RPMI8226 (cell line): ENCODE data around the gene ARAP1.
"Not testable (repeated sequence)": the region's sequence is repeated elsewhere in the genome, so short reads cannot be mapped to it uniquely, and the experiment has no call there.

Experiments
- DNase-seq: peaks from one replicate; pipeline ENCODE4 v3.0.0-alpha.2; 2015

ARAP1 gene

DNA sequence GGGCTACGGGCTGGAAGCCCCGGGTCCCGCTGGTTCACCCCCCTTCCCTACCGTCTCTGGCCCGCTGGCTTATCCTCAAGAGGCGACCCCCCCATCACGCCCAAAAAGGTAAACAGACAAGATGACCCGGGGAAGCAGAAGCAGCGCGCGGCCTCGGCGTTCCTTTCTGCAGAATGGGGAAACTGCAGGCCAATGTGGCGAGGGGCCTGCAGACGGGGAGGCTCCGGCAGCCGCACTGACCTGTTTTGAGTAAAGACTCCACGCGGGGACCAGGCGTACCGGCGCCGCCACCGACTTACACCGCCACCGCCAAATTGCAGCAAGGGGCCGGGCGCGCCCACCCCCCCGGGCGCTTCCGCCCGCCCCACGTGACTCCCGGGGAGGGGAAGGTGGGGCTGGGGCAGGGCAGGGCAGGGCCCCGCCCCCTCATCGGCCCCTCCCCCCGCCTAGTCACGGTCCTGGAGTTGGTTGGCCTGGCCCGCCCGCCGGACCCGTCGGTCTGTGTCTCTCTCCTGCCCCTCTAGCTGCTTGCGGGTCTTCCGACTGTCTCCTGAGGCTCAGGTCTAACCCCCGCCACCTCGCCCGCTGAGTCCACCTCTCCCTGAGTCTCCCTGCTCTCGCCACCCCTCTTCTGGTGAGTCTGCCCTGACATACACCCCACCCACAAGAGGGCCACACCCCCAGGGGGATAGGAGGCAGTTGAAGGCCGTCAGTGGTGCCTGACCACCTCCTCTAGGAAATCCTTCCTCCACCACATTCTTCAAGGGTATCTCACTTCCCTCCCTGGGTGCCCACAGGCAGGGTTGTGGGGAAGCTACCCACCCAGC lies at the start of gene ARAP1:
Gene ARAP1 (minus strand): TSS at position 321 of the 827 bp plus-strand sequence. CDS start 25,280 bp downstream, outside the sequence.
- peak; percentile 76 for DNase-seq

DNA sequence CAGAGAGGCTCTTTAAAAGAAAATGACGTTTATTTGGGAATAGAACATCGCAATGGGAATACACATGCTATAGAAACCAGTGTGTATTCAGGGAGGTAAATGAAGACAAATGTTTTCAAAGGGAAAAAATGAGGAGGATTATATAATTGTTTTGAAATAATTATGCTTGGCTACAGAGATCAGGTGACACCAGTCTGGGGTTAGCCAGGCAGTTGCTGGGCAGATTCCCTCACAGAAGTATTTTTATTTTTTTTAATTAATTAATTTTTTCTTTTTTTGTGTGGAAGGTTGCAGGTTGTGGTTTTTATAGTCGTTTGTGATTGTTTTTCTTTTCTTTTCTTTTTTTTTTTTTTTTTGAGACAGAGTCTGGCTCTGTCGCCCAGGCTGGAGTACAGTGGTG lies 47.2 kb upstream of the ARAP1 start:
- no peak for DNase-seq

DNA sequence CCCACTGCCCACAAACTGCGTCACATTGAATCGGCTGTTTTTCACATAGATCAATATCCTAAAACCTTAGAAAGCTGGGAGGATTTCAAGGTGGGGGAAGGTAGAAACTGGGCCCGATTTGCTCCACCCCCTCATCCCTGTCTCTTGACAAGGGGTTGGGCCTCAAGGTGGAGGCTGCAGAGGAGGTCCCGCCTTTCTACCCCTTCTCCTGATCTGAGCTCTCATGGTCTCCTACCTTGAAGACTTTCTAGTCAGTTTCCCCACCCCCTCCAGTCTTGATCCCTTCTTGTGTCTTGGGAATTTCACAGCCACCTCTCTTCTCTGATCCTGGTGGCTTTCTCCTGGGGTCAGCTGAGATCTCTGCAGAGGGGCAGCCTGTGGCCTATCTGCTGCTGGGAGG lies 46.2 kb upstream of the ARAP1 start:
- no peak for DNase-seq

DNA sequence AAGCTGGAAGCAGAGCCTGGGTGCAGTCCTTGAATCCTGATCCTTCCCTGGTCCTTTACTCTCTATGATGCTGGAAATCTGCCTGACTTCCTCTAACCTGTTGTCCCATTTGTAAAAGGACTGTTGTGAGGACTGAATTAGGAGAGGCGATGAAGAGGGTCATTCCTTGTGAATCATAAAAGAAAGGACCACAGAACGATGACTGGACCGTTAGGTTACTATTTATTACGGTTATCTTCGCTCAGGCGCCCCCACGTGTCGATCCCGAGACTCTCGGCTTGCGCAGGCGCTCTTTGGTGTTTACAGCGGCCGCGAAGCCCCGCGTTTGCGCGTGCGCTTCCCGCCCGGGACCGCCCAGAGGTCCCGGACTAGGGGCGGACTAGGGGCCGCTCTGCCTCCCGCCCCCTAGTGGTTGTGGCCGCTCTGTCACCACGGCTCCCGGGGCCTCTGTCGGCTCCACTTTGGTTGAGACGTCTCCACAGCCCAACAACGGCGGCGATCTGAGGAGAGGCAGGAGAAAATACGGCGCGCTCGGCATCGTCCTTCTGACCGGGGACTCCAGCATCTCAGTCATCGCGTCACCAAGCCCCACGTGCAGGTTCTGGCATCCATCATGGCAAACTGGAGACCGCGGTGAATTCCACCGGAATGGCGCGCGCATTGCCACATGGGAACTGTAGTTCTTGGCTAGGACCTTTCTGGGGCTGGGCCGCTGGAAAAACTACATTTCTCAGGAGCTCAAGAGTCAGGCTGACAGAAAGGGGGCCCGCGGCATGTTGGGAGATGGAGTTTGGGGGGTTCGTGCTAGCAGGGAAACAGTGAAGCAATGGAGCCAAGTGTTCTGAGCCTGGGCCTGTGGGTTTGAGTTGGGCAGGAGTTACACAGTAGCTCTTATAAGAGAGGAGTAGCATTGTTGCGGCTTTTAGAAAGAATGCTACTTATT lies 41.5 kb upstream of the ARAP1 start, which contains the start of gene STARD10:
Gene STARD10 (minus strand): TSS at position 623 of the 943 bp plus-strand sequence. CDS start 12,866 bp downstream, outside the sequence.
- peak; percentile 96 for DNase-seq

DNA sequence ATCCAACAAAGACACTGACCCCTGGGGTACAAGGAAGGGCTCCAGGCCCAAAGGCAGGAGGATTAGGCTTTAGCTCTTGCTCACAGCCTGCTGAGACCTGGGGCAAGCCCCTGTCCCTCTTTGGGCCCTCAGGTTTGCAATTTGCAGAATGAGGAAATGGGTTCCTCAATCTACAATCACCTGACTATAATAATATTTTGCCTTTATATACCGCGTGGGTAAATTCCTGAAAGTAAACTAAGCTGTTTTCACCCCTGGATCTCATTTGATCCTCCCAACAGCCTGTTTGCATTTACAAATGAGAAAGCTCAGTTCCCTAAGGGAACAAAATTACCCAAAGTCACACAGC lies 40.8 kb upstream of the ARAP1 start:
- no peak for DNase-seq

DNA sequence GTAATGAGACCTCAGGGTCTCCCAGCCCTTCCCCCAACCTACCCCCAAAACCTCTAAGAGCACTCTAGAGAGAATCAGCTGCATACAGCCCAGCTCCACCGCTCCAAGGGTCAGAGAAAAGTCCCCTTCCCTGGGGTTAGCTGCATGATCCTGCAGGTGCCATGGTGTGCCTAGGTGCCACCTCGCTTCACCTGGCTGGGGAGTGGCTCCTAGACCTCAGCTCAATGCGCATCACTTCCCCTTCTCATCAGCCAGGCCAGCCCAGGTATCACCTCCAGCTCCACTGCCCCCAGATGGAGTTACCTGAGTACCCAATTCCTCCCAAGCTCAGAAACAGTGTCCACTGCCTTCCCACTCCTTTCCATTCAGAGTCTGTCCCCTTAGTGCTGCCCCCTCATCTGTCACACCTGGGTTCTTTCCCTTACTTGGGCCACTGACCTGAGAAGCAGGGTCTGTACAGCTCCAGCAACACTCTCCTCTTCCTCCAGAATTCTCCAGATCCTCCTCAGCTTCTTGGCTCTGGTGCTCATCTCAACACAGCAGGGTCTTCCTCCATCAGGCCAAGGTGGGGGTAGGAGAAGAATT lies 40.3 kb upstream of the ARAP1 start:
- DNase-seq = no peak

DNA sequence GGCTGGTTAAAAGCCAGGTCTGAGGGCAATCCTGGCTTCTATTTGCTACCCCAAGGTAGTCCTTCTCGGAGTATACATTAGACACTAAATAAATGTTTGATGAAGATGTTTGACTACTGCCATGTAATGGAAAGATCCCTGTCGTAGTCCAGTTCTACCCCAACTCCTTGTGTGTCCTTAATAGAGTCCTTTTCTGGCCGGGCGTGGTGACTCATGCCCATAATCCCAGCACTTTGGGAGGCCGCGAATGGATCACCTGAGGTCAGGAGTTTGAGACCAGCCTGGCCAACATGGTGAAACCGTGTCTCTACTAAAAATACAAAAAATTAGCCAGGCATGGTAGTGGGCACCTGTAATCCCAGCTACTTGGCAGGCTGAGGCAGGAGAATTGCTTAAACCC lies 39.0 kb upstream of the ARAP1 start:
- DNase-seq = not testable (repeated sequence)

DNA sequence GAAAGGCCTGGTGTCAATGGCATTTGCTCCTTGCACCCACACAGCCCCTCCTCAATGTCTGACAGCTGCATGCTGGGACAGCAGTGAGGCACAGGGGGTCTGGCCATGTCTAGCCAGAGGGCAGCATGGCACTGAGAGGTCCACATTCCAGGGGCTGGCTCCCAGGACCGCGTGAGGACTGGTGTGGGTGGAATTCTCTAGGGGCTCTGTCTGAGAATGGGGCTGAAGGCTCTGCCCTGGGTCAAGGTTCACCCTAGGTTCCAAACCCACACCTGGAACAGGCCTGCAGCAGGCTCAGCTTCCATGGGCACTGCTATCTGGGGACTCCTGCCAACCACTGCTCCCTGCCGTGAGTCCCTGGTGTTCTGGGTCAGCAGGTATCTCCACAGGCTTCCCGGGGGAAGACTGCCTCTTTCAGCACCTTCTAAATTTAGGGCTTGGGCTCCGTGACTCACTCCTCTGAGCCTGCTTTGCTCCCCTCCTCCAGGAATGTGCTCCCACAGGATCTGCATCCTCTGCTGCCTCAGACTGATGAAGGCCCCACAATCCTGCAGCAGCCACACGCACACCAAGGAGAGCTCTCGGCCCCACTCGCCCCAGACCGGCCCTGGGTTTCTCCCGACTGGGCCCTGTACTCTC lies 37.4 kb upstream of the ARAP1 start:
- no peak for DNase-seq

DNA sequence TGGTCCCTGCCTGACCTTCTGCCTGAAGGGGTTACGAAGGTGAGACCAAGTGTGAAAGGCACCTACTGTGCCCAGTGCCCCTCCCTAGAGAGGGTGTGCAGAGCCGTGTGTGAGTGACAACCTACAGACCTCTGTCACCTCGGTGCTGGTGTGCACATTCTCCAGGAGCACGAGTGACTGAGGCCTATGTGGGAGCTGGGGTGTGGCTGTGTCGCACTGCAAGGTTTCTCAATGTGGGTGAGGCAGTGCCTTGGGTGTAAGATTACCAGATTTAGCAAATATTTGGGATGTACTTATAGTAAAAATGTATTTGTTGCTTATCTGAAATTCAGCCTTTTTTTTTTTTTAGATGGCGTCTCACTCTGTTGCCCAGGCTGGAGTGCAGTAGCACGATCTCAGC lies 36.0 kb upstream of the ARAP1 start:
- no peak for DNase-seq

DNA sequence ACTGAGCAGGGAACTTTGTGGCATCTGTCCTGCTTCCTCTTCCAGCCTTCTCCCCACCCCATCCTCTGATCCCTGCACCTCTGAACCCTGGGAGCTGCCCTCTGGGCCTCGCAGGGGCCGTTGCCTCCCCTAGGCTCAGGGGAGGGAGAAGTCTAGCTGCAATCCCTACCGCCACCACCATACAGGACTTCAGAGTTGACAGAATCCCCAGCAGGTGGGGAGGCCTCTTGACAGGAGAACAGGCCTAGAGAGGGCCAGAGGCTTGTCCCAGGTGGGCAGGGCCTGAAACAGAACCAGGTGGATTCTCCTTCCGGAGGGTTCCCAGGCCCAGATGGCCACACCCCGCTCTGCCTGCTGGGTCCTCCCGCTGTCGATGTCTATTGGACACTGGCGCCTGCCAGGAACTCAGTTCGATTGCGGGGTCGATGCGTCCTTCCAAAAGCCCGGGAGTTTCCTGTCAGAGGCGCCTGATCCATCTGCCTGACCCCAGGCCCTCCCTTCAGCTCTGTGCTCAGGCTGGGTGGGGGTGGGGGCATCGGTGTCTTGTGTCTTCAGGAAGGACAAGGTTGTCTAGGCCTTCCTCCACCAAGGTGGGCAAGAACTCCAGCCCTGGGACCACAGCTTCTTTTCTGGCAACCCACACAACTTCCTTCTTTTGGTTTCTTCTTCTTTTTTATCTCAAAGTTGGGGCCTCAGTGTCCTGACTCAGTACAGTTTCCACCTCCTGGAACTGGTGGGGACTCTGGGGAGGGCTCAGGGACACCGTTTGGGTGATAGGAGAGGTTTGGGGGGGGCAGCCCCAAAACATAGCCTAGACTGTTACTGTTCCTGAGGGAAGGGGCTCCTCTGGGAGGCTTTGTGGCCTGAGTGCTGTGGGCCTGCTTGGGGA lies 35.3 kb upstream of the ARAP1 start:
- DNase-seq = peak; percentile 31

DNA sequence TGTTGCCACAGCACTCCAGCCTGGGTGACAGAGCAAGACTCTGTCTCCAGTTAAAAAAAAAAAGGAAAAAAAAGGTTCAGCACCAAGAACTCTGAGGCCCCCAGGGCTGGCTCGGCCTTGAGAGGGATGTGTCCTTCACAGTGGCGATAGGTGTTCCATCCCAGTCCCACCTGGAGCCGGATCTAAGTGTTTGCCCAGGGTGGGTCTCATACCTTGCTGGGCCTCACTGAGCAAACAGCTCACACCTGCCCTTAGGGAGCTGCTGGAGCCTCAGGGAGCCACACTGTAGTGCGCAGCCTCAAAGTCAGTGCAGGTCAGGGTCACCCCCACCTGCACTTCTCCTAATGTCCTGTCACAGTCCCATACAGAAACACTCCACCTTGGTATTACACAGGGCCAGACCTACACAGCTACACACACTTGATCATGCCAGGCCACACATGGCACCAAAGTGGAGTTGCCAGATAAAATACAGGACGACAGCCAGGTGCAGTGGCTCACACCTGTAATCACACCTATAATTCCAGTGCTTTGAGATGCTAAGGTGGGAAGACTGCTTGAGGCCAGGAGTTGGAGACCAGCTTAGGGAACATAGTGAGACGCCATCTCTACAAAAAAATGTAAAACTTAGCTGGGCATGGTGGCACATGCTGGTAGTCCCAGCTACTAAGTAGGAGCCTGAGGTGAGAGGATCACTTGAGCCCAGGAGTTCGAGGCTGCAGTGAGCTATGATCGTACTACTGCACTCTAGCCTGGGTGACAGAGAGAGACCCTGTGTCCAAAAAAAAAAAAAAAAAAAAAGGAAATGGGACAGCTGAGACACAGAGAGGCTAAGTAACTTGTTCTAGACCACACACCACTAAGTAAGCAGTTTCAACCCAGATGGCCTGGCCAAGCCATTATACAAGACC lies 34.4 kb upstream of the ARAP1 start:
- DNase-seq = no peak

DNA sequence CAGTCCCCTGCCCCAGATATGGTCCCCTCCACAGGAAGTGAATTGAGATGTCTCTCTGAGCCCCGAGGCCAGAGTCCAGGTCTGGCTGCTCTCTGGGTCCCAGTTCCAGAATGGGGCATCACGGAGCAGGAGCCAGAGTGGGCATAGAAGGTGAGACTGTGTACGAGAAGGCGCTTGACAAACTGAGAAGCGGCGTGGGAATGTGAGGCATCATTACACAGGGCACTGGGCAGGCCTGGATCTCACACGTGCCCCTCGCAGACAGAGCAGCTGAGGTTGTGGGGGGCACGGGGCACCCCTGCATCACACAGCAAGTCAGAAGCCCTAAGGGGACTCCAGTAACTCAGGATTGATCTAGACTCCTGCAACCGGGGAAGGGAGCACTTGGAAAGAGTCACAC lies 32.5 kb upstream of the ARAP1 start:
- DNase-seq = no peak

DNA sequence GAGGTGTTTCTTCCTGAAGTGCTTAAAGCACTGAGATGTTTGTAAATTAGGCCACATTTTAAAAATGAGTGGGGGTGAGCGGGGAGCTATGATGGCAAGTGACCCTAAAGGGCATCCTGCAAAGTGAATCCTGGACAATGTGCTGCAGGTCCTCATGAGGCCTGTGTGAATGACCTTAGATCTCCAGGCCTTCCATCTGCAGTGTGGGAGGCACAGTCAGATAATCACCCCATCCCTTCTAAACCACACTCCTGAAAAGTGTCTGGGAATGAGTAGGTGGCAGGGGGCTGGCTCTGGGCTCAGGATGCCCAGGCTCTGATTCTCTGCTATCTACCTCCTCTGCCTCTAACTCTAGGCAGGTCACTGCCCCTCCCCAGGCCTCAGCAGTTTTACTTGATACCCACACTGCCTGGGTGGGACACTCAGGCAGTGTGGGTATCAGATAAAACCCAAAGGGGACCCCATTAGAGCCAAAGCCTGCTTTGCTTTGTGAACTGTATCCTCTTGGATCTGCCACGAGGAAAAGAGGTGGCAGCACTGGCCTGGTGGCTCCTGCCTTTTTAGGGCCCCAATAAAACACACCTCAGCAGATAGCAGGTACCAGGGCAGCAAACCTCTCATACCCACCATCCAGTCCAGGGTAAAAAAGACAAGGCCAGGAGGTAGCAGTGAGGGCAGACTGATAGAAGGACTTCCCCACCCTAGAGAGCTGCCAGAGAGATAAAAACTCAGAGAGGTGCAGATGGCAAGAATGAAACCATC lies 31.1 kb upstream of the ARAP1 start:
- no peak for DNase-seq

DNA sequence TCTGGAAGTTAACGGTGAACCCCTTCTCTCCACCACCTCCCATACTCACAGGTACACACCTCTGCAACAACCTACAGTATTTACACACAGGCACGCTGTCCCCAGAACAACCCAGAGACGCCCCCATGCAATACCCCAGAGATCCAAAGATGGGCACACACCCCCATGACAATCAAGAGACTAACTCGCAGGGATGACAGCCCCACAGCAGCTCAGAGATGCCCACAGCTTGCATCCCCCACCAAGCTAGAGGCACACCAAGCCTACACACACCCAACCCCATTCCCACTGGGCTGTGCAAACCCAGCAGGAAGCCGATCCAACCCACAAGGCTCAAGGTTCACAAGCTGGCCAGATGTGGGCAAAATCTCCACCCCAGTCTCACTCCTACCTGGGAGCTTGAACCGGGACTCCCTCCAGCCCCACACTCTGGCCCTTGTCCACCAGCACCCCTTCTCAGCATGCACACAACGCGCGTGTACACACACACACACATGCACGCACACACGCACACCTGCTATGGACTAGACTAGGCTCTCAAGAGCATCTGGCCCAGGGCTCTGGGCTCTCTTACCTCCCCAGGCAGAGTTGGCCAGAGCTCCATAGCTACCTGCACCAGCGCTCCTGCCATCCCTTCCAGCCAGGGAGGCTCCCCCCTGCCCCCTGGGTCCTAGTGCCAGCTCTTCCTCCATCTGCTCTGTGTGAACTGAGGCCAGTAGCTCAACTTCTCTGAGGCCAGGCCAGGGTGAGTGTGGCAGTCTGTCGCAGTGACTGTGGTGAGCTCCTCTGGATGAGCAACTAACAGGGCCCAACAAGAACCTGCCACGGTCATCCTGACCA lies 30.1 kb upstream of the ARAP1 start:
- no peak for DNase-seq

DNA sequence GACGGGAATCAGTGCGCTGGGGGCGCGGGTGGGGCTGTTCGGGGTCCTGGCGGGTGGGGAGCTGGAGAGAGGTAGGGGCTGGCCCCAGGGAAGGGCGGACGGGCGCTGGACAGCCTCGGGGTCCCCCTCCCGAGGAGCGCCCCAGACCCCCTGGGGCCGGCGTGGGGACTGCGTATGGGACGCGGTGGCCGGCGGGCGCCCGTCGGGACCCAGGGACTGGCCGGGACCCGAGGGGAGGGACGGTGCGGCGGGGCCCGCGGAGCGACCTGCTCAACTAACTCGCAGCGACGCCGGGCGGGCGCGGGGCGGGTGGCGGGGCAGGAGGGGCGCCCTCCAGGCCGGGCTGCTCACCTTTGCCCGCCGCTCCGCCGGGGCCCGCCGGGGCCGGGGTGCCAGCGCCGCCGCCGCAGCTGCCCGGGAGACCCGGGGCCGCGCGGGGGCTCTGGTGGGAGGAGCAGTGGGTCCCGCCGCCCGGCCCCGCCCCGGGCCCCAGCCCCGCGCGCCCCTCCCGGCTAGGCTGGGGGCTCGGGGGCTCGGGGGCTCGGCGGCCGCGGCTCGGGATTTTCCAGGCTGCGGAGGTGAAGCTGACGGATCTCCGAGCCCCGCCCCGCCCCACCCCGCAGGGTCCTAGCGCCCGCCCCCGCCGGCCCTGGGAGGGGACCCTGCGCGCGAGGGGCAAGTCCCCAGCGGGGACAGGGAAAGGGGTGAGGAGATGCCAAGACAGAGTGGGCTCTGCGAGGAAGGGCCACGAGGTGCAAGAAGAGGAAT lies 29.3 kb upstream of the ARAP1 start:
- DNase-seq = peak; percentile 30

DNA sequence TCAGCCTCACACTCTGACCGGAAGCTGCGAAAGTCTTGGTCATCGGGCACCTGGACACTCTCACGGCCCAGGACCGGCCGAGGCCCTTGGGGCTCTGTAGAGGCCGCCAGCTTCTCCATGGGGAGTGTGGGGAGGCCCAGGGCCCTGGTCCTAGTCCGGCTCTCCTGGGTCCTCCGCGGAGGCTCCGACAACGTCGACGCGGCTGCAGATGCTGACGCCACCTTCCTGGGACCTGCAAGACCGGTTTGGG lies 28.8 kb upstream of the ARAP1 start:
- no peak for DNase-seq

DNA sequence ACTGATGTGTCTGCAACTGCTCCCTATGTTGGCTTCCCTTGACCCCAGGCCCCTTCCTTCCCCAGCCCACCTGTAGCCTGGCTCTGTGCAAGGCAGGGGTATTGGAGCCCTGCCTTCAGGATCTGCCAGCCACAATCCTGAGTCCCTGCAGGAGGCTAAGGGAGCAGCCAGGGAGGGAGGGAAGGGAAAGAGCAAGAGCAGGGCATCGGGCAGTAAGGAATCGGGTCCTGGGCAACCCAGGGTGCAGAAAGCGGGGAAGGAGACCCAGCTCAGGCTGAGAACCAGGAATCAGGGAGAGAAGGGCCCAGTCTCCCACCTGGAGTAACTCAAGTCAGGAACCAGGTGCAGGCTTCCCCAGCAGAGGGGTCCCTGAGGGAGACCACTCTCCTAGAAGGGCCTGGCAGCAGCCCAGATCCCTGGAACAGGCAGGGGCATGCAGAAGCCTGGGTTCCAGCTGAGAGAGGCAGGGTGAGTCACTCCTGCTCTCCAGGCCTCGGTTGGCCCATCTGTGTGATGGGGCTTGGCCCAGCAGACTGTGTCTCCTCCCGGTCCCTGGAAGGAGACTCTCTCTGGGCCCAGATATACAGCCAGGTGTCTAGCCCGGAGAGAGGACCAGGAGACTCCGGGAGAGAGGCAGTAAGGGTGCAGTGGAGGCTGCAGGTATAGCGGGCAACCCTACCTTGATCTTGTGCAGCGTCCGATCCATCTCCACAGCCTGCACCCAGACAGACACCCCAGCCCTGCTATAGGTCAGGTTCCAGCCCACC lies 28.3 kb upstream of the ARAP1 start:
- DNase-seq = no peak
